ENCODE results near the gene STK38.
A peak's percentile ranks its signal among the peaks of the same experiment; 100 is the strongest.

The STK38 gene

DNA sequence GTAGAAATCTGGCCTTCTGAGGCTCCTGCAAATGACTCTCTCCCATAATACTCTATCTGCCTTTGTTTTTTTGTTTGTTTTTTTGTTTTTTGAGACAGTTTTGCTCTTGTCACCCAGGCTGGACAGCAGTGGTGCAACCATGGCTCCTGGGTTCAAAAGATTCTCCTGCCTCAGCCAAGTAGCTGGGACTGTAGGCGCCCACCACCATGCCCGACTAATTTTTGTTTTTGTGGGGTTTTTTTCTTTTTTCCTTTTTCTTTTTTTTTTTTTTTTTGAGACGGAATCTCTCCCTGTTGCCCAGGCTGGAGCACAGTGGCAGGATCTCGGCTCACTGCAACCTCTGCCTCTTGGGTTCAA lies 16.6 kb upstream of the STK38 start:
- DNase-seq (ENCODE audit: low read depth in 2 of 2) = no peak

DNA sequence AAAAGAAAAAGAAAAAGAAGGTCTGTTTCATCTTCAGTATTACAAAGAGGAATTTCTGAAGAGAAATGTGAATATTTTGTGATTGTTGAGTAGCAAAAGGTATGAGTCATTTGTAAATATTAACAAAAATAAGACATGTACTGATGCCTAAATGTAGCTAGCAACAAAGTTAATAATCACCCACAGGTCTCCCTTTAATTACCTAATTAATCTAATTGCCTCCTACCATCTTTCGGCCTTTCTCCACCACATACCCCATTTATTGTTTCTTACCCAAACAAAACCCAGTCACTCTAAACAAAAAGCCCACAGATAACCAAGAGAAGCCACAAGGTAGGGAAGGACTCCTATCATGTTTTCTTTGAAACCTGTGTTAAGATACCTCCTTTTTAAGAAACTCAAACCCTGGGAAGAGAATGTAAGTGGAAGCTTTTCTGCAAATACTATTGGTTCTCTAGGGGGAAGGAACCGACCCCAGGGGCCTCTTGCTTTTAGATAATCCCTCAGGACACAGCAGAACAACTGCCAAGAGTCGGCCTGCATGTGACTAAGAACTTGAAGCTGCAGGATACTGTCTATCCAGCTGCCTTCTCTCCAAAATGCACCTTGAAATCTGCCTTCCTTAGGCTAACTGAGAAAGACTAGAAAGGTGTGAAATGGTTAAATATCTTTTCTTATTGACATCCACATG lies 16.1 kb upstream of the STK38 start:
- no peak for DNase-seq (ENCODE audit: low read depth in 2 of 2)

DNA sequence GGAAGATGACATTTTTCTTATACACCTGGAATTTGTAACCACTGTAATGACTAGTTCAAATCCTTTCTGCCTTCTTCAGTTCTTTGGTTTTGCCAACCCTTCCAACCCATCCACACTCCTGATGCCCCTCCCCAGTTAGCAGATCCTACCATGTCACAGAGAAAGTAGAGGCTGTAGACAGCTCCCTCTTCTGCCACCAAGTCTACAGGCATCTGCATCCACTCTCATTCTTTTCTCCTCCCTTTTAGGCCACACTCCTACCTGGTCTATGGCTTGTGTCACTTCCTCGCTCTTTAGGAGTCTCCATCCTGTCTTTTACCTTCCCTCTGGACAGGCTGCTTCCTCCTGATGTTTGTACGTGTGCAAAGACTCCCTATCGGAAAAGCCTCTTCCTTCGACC lies 13.5 kb upstream of the STK38 start:
- DNase-seq (ENCODE audit: low read depth in 2 of 2) = no peak

DNA sequence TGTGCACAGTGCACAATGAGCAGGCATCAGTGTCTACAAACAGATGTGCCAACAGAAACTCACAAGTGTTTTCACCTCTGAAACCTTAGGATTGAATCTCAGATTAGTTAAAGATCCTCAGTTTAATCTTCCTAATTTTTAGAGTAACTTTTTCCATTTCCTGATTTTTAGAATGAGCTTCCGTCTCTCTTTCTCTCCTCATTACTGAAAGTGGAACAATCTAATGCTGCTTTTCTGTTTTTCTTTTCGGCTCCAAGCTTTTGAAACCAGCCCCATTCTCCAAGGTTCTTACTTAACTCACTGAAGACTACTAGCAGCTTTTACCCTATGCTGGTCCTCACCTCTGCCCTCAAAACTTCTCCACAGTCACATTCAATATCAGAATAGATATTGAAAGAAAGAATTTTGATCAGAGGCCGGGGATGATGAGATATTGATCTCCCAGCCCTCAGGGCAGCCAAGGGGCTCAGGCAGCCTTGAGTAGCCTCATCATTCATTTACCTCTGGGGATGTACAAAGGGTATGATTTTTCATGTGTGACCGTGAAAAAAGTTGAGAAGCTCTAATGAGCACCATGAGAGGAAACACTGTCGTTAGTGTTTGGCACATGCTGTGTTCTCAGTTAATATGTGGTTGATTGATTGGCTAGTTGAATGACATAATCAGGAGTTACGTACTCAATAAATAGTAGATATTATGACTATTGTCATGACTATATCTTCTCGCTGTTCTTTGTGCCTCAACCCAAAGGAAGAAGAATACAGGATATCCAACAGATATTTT lies 11.9 kb upstream of the STK38 start:
- DNase-seq (ENCODE audit: low read depth in 2 of 2) = no peak

DNA sequence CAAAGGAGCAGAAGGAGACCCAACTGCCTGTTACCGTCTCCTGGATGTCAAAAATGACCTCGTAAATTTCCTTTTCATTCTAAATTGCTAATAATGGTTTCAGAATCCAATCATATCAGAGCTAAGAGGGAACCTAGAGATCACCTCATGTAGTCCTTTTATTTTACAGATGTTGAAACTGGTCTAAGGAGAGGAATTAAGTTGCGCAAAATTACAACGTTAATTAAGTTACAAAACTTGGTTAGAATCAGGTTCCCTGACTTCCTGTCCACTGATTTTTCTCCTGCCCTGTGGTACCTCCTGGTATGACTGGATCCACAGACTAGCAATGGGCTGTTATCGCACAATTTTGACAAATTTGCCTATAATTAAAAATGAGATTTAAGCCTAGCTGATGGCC lies 9.0 kb upstream of the STK38 start:
- DNase-seq (ENCODE audit: low read depth in 2 of 2) = no peak

DNA sequence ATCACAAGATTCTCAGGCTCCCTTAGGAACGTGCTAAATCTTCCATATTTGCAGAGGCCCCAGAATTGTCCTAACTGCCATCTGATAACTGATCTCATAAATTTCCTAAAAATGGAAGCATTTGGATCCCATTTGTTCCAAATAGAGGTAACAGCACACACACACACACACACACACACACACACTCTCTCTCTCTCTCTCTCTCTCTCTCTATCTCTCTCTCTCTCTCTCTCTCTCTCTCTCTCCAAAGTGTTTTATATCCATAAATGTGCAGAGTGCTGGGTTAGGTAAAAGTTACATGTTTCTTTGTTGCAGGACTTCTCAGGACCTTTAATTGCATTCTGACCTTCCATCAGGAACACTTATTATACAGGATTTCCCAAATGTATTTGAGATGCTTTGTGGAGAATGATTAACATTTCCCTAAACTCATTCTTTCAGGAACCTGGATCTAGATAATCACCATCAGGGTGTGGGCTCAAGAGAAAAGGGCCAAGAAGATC lies 8.5 kb upstream of the STK38 start:
- no peak for DNase-seq (ENCODE audit: low read depth in 2 of 2)

DNA sequence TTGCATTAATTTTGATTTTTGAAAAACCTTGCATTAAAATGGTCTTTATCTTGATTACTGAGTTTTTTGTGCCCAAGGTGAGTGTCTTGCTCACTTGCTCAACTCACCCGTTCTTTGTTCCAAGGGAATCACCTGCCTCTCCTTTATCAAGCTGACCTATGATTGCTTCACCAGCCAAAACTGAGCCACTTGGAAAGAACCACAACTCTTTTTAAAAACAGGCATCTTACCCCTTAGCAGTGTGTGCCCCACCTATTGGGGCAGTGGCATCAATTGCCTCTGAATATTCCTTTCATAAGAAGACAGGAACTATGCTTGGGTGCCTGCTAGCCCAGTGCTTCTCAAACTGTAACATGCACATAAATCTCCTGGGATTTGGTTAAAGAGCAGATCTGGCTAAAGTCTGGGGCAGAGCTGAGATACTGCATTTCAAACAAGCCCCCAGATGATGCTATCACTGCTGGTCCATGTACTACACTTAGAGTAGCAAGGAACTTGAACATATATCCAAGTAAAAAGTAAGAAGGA lies 3.3 kb upstream of the STK38 start:
- no peak for DNase-seq (ENCODE audit: low read depth in 2 of 2)

DNA sequence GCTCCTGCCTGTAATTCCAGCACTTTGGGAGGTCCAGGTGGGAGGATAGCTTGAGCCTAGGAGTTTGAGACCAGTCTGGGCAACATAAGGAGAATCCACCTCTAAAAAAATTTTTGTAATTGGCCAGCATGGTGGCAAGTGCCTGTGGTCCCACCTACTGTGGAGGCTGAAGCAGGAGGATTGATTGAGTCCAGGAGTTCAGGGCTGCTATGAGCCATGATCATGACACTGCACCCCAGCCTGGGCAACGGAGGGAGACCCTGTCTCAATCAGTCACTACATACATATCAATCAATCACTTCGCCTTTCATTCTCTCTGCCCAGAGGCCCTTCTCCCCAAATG lies 1.1 kb upstream of the STK38 start:
- no peak for DNase-seq (ENCODE audit: low read depth in 2 of 2)

DNA sequence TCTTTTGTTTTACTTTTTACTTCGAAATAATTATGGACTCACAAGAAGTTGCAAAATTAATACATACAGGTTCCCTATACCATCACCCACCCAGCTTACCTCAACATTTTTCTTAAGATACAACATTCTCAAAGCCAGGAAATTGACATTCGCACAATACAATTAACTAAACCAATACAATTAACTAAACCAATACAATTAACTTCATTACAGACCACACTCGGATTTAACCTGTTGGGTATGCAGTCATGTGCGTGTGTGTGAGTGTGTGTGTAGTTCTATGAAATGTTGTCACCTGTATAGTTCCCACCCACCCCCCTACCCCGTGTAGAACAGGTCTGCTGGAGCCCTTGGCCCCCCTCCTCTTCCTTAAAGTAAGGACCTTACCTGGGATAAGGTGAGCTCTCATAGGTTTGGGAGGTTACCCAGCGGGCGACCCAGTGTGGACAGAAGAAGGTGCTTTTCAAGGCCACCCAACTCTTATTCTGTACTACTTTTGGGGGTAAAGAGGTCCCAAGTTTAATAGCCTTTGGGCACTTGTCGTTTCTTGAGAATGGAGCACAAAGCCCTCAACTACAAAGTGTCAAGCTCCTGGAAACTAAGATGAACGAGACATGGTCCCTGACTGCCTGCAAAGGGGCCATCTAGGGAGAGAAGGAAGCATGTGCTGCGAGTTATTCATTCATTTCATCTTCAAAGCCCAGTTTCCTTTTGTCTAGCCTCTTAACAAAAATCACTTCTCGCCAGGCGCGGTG lies 544 bp upstream of the STK38 start:
- DNase-seq (ENCODE audit: low read depth in 2 of 2) = no peak

DNA sequence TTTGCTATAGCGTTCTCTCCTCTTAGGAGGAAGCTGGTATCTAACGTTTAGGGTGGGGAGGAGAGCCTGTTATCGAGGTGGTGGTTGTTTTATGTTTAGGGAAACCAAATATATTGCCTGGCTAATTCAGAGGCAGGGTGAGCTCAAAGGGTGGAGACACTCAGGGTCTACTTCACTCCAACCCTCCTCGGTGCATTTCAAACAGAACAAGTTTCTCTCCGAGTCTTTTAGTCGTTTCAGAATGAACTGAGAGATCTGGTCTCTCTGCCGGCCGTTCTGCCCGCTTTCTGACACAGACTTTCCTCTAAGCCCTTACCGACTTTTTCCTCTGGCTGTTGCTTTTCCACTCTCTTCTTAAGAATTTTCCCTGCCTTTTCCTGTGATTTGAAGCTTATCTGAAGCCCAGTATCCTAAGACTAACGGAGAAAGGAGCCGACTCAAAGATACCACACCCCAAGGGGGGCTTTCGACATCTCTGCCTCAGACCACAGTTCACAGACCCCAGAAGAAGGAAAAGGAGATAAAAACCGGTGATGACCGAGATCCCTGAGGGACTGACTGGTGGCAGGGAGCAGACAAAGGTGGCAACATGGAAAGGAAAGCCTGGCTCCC lies 865 bp downstream of the STK38 start:
- DNase-seq (ENCODE audit: low read depth in 2 of 2) = no peak

DNA sequence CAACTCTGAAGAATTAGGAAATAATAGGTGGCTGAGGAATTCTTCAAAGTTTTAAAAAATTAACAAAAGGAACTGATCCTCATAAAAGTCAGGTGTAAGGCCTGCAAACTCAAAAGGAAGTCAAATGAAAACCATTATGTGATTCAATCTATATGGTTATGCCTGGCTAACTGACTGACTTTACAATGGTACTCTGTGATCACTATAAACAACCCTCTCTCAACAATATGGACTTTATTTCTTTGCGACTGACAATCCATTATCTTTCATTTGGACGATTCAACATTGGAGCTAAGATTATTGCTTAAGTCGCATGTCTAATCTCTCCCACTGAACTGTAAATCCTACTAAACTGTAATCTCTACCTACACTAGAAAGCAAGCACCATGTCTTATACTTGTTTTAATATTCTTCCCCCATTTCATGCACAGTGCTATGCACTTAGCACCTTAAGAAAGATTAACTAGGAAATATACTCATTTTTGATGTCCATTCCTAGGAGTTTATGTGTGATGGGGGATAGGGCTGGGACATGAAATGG lies 1.4 kb downstream of the STK38 start:
- DNase-seq (ENCODE audit: low read depth in 2 of 2) = no peak

DNA sequence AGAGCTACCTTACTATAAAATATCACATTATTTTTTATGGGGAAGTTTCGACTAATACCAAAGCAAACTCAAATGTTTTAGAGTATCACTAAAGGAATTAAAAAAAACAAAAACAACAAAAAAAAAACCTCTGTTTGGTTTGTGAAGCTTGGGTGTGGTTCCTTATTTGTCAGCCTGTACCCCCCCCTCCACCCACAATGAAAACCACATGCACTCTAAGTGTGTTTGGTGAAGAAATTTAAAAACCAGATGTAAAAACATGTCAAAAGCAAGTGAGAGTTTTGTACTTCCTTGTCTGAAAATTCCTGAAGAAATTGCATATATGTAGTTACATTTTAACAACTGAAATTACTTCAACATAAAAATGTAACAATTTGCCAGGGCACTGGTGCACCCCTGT lies 3.1 kb downstream of the STK38 start:
- DNase-seq (ENCODE audit: low read depth in 2 of 2) = peak; percentile 23 to 32

DNA sequence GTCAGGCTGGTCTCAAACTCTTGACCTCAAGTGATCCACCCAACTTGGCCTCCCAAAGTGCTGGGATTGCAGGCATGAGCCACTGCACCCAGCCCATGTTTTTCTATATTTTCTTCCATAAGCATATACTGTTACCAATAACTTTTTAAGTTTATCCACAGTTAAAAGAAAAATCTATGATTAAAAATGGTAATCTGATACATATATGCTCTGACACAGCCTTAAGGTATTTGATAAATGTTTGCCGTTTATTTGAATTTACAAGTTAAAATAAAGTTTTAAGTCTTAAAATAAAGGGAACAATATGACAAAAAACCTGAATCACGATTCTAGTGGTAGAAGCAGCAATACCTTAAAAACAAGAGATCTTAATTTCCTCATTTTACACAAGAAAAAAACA lies 5.2 kb downstream of the STK38 start:
- no peak for DNase-seq (ENCODE audit: low read depth in 2 of 2)

DNA sequence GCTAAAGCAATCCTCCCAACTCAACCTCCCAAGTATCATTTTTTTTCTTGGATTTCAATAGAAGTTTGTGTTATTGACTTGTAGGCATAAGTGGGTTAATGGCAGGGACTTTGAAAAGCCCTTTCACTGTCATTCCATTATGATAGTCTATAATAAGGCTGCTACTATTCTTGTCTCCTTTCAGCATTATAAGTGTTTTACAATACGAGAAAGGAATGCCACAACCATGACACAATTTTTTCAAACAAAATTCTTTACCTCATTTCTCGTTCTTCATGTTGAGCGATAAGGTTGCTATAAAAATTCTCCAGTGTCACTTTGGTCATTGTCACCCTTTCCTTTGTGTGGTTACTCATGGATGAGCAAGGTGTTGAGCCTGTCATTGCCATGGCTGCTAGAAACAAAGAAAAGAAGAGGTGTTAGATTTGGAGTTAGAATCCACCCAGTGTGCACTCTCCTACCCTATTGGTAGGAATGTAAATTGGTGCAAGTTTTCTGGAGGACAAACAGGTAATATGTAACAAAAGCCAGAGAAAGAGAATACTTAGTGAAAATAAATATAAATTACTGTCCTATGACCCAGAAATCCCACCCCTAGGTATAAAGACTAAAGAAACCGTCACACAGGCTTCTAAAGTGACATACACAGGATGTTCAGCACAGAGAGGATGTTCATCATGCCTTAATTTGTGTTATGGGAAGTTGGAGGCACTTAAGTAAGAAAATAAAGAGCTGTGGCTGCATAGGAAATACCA lies 7.3 kb downstream of the STK38 start:
- DNase-seq (ENCODE audit: low read depth in 2 of 2) = no peak

DNA sequence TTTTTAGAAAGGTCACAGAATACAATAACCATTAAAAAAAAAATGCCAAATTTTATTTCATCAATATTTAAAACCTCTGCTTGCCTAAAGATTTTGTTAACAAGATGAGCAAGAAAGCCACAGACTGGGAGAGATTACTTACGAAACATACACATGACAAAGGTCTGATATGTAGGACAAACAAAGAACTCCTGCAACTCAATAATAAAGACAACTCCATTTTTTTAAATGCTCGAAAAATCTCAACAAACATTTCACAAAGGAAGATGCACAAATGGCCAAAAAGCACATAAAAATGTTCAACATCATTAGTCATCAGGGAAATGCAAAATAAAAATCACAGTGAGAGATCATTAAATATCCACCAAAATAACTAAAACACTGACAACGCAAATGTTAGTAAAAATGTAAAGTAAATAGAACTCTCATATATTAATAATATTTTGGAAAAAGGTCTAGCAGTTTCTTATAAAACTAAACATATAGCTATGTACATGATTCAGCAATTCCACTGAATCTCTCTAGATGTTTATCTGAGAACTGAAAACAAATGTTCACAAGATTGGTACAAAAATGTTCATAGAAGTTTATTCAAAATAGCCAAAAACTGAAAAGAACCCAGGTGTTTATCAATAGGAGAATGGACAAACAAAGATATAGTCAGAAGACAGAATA lies 10.3 kb downstream of the STK38 start:
- DNase-seq (ENCODE audit: low read depth in 2 of 2) = no peak

DNA sequence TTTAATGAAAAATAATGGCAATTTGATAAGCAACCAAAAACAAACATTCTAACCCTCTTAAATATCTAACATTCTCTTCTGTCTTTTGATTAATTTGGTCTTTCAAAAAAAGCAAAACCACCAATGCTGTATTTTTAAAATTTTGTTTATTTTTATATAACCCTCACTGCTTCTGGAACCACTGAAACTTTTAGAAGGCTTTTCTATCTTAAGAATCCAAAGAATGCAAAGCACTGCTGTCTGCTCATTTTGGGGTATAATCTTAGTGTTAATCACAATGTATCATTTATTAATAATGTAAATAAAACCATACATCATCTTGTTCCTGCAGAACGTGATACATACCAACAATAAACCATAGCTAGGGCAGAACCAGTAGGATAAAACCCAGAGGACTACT lies 14.0 kb downstream of the STK38 start:
- no peak for DNase-seq (ENCODE audit: low read depth in 2 of 2)

DNA sequence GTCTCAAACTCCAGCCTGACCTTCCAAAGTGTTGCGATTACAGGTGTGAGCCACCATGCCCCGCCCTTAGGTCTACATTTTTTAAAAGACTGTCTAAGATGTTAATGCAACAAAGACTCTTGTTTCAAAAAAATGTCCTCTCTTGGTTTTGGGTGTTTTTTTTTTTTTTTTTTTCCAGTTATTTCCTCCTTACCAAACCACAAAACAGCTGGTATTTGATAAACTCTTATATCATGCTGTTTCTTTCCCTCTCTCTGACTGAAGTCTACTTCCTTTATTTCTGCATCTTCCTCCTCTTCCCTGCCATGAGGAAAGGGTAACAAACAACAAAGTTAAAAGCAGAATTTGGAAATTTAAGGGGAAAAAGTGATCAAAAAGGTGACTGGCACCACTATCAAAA lies 21.2 kb downstream of the STK38 start:
- no peak for DNase-seq (ENCODE audit: low read depth in 2 of 2)

DNA sequence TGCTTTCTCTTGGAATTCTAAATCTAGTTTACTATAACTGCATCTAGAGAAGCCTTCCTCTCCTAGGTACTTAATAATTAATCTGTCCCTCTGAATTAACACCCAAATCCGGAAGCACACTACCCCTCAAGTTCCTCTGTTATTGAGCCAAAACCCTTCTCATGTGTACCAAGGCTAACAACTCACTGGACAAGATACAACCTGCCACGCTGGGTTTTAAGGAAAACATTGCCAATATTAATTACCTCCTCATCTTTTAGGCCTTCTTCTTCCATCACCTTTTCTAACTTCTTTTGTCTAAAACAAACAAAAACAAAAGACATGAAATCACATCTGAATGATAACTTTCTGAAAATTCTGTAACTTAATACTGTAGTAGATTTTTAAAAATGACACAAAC lies 21.9 kb downstream of the STK38 start:
- no peak for DNase-seq (ENCODE audit: low read depth in 2 of 2)

DNA sequence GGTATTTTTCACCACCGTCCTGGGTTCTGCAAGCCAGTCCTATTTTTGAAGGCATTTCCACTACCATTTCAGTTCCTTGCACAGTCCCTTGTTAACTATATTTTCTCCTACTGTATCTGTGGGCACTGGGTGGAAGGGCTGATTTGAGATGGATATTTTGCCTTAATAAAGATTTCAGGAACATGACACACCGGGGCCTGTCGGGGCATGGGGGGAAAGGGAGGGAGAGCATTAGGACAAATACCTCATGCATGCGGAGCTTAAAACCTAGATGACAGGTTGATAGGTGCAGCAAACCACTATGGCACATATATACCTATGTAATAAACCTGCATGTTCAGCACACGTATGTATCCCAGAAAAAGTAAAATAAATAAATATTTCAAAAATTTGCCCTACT lies 22.4 kb downstream of the STK38 start:
- DNase-seq (ENCODE audit: low read depth in 2 of 2) = no peak

DNA sequence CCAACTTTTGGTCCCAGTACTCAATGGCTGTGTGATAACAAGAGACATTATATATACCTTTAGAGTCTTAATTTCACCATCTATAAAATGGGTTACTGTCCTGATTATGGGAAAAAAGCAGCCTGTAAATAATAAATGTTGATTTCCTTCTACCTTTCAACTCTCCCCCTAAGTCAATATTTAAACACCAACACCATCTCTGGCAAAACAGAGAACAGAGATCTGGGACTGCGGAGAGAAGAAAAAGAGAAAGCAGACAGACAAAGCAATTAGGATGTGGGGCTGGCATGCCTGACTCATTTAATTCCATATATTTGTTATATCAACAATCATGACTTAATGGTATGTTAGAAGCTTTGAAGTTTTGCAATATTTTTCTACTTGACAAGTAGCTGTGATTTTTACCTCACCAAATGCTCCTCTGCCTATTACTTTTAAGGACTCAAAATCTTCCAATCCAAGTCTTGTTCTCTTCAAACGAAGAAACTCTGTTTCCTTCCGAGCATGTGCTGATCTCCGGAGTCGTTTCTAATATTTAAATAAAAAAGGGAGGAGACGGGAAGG lies 23.3 kb downstream of the STK38 start:
- no peak for DNase-seq (ENCODE audit: low read depth in 2 of 2)
